Thymus (tissue), 11 donors: ENCODE results near the gene PRKN. TPM values are rescaled to one million over a fixed set of nuclear protein-coding genes. Genes with fewer than 3 reads are reported as not detected.

Experiments used
- DNase-seq, 9 donors: peaks; one replicate each; pipeline ENCODE4 v3.0.0-alpha.2; 2013; ENCODE audit warnings: low spot score in 9 of 9, low read depth in 6 of 9, missing footprints in 1 of 9
- H3K27ac ChIP-seq, 2 donors: one replicate each; pipeline ENCODE4 v1.5.1; 2013; ENCODE audit warnings: control low read depth in 1 of 2, low read depth in 1 of 2, low read length in 1 of 2, mild to moderate bottlenecking in 1 of 2, moderate library complexity in 1 of 2
- H3K27me3 ChIP-seq, 2 donors: one replicate each; pipeline ENCODE4 v1.5.1; 2013; ENCODE audit warnings: low read length in 1 of 2; ENCODE audit not compliant: control insufficient read depth in 2 of 2, insufficient read depth in 1 of 2
- H3K36me3 ChIP-seq, 2 donors: one replicate each; pipeline ENCODE4 v1.5.1; 2013; ENCODE audit warnings: low read length in 1 of 2, mild to moderate bottlenecking in 1 of 2, moderate library complexity in 1 of 2; ENCODE audit not compliant: control insufficient read depth in 2 of 2, insufficient read depth in 2 of 2
- H3K4me1 ChIP-seq, 2 donors: one replicate each; pipeline ENCODE4 v1.5.1; 2013; ENCODE audit warnings: low read length in 2 of 2; ENCODE audit not compliant: control insufficient read depth in 2 of 2, insufficient read depth in 2 of 2
- H3K4me3 ChIP-seq, 2 donors: one replicate each; pipeline ENCODE4 v1.5.1; 2013; ENCODE audit warnings: low read length in 2 of 2, control low read depth in 1 of 2, mild to moderate bottlenecking in 1 of 2
- H3K9me3 ChIP-seq, 2 donors: one replicate each; pipeline ENCODE4 v1.5.1; 2013; ENCODE audit warnings: low read length in 1 of 2, mild to moderate bottlenecking in 1 of 2; ENCODE audit not compliant: control insufficient read depth in 2 of 2, insufficient read depth in 1 of 2
- WGBS: extraction: QIAGEN DNeasy Blood & Tissue Kit; methylation state at CpG from one replicate; pipeline ENCODE4 v1.1.7; 2013; 5-methylcytosine and 5-hydroxymethylcytosine counted together
- polyA plus RNA-seq: library from polyadenylated mRNA; stranded (reverse); fragments of 200-250 nt; gene quantifications from one replicate; pipeline ENCODE4 v1.2.3, GENCODE V29; 2013
- total RNA-seq: library from RNA; stranded (reverse); fragments of 120-200 nt; gene quantifications from one replicate; pipeline ENCODE4 v1.2.4, GENCODE V29; 2013
- donor health status: healthy.

Gene PRKN
- total and polyA plus RNA-seq, 2 donors: 0.48 to 0.71 TPM

GRCh38 chr6:162468326-162468725 is 259.2 kb downstream of the PRKN start:
- Histone ChIP-seq H3K27ac (no peak overlapping the region), H3K27me3 (no peaks in the 10 kb centered on the region), H3K36me3 (no peaks in the 10 kb centered on the region), H3K4me1 (no peaks in the 10 kb centered on the region), H3K9me3 (no peaks in the 10 kb centered on the region), H3K4me3 (no peak overlapping the region)
- DNase-seq: no peak
- WGBS: 96% methylated on average over 2 of the region's 2 CpGs

DNA sequence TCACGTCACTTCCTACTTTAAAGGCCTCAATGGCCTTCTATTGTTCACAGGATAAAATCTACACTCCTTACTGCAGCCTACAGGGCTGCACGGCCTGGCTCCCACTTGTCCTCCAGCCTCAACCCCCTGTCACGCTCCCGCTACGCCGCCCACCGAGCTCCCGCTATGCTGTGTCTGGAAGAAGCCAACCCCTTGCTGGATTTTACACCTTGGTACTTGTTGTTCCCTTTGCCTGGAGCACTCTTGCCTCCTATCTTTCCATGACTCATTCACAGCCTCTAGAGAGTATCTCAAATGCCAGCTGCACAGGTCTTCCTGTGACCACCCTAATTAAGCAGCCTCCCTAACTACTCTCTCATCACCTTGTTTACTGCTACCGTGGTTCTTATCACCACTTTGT is 259.9 kb downstream of the PRKN start:
- WGBS: 97% methylated on average over 9 of the region's 9 CpGs
- DNase-seq: no peak
- no peak overlapping the region for H3K27ac ChIP-seq

GRCh38 chr6:162463576-162463975 is 264.0 kb downstream of the PRKN start:
- Histone ChIP-seq H3K27me3 (no peaks in the 10 kb centered on the region), H3K4me3 (no peak overlapping the region), H3K9me3 (no peaks in the 10 kb centered on the region), H3K36me3 (no peaks in the 10 kb centered on the region), H3K27ac (no peak overlapping the region), H3K4me1 (no peaks in the 10 kb centered on the region)
- 73% methylated on average over 1 of the region's 1 CpG for WGBS
- DNase-seq: no peak

More for the DNA sequence above, 259.9 kb downstream of the PRKN start:
- Histone ChIP-seq H3K27me3 (no peaks in the 10 kb centered on the region), H3K4me1 (no peaks in the 10 kb centered on the region), H3K9me3 (no peaks in the 10 kb centered on the region), H3K4me3 (no peak overlapping the region), H3K36me3 (no peaks in the 10 kb centered on the region)

DNA sequence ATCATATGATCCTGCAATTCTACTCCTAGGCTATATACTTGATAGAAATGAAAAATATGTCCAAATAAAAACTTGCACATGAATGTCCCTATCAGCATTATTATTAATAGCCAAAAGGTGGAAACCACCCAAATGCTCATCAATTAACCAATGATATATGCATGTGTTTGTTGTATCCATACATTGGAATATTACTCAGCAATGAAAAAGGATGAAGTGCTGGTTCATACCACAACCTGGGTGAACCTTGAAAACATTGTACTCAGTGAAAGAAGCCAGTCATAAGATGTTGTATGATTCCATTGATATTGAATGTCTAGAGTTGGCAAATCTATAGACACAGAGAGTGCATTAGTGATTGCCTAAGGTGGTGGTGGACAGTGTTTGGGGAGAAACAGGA is 267.6 kb downstream of the PRKN start:
- H3K36me3 ChIP-seq: no peaks in the 10 kb centered on the region
- no peak for DNase-seq
- no peaks in the 10 kb centered on the region for H3K4me1 ChIP-seq
- no peak overlapping the region for H3K27ac ChIP-seq
- H3K9me3 ChIP-seq: no peaks in the 10 kb centered on the region
- H3K27me3 ChIP-seq: no peaks in the 10 kb centered on the region
- no peak overlapping the region for H3K4me3 ChIP-seq

DNA sequence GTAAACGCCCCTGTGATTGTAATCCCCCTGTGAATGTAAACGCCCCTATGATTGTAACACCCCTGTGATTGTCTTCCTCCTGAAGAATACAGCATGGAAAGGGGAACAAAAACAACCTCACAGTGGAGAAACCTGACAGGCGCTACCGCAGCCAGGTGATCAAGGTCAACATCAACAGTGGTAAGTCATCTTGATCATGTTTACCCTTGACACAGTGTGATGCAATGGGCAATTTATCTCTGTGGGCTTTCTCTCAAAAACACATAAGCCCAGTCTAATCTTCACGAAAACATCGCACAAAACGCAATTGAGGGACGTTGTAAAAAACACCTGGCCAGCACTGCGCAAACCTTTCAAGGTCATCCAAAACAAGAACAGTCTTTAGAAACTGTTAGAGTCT is 277.2 kb downstream of the PRKN start:
- no peak for DNase-seq
- no peaks in the 10 kb centered on the region for H3K9me3 ChIP-seq
- H3K27ac ChIP-seq: no peak overlapping the region
- H3K36me3 ChIP-seq: no peaks in the 10 kb centered on the region
- H3K27me3 ChIP-seq: no peaks in the 10 kb centered on the region
- H3K4me1 ChIP-seq: no peaks in the 10 kb centered on the region
- H3K4me3 ChIP-seq: no peak overlapping the region
- 90% methylated on average over 9 of the region's 9 CpGs for WGBS

DNA sequence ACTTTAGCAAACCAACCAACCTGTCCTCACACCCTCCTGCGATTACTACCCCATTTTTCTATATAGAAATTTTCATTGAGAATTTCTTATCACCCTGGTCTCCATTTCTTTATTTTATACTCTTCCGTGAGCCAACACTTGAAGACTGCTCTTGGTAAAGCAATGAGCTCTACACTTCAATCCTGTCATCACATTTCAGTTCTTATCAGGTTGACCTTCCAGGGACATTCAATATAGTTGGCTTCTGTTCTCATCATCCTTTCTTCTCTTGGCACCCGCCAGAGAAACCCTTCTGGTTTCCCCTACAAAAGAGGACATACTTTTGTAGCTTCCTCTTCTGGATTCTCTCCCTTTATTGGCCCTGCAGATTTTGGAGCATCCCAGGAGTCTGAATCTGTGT is 279.3 kb downstream of the PRKN start:
- no peaks in the 10 kb centered on the region for H3K9me3 ChIP-seq
- 95% methylated on average over 3 of the region's 3 CpGs for WGBS
- no peaks in the 10 kb centered on the region for H3K27me3 ChIP-seq
- no peak for DNase-seq
- no peak overlapping the region for H3K27ac ChIP-seq
- no peaks in the 10 kb centered on the region for H3K4me1 ChIP-seq
- H3K36me3 ChIP-seq: no peaks in the 10 kb centered on the region
- H3K4me3 ChIP-seq: no peak overlapping the region

GRCh38 chr6:162443101-162443500 is 284.5 kb downstream of the PRKN start:
- H3K27me3 ChIP-seq: no peaks in the 10 kb centered on the region
- no peak for DNase-seq
- no peaks in the 10 kb centered on the region for H3K9me3 ChIP-seq
- H3K27ac ChIP-seq: no peak overlapping the region
- H3K4me3 ChIP-seq: no peak overlapping the region
- no peaks in the 10 kb centered on the region for H3K4me1 ChIP-seq
- H3K36me3 ChIP-seq: no peaks in the 10 kb centered on the region
- 85% methylated on average over 10 of the region's 10 CpGs for WGBS

DNA sequence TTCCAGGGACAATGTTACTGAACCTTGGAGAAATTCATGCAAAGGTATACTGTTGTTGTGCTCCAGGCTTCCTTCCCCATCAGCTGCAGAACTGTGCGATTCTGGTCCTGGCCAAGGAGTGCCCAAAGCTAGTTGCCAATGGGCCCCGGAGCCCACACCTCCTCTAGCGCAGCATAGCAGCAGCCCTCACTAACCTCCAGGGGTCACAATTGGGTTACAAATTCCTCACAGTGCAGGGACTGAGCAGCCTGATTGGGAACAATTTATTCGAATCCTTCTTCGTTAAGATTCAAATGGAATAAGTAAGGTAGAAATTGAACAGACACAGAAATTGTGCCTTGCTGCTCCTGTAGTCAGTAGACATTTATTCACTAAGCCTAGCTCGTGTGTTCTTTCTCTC is 284.9 kb downstream of the PRKN start:
- H3K27me3 ChIP-seq: no peaks in the 10 kb centered on the region
- H3K36me3 ChIP-seq: no peaks in the 10 kb centered on the region
- WGBS: 81% methylated on average over 6 of the region's 6 CpGs
- no peaks in the 10 kb centered on the region for H3K9me3 ChIP-seq
- peak in 1 of 9 donors; percentile 4 for DNase-seq
- H3K4me1 ChIP-seq: no peaks in the 10 kb centered on the region
- H3K27ac ChIP-seq: no peak overlapping the region
- no peak overlapping the region for H3K4me3 ChIP-seq

- no peaks in the 10 kb centered on the region for H3K9me3 ChIP-seq
- DNase-seq: no peak
- no peak overlapping the region for H3K27ac ChIP-seq
- H3K4me1 ChIP-seq: no peaks in the 10 kb centered on the region
- H3K27me3 ChIP-seq: no peaks in the 10 kb centered on the region
- no peaks in the 10 kb centered on the region for H3K36me3 ChIP-seq
- no peak overlapping the region for H3K4me3 ChIP-seq
- WGBS: 90% methylated on average over 5 of the region's 5 CpGs
These were observed 285.6 kb downstream of the PRKN start for GRCh38 chr6:162441991-162442390.

GRCh38 chr6:162438980-162439379 is 288.6 kb downstream of the PRKN start:
- WGBS: 78% methylated on average over 2 of the region's 2 CpGs
- Histone ChIP-seq H3K36me3 (no peaks in the 10 kb centered on the region), H3K27ac (no peak overlapping the region), H3K27me3 (no peaks in the 10 kb centered on the region), H3K9me3 (no peaks in the 10 kb centered on the region), H3K4me1 (no peaks in the 10 kb centered on the region), H3K4me3 (no peak overlapping the region)
- no peak for DNase-seq
